GM11168 (cell line): ENCODE results near the gene BEST1.
"Not testable (repeated sequence)": the region's sequence is repeated elsewhere in the genome, so short reads cannot be mapped to it uniquely, and the experiment has no call there.

Experiments used
- in situ Hi-C: fragments of 300-500 bp; cut with MboI; formaldehyde crosslinking; loops from one replicate; pipeline ENCODE4 v1.12.0; 2022; ENCODE audit warnings: low sequenced_read_pairs; ENCODE audit not compliant: unreplicated experiment

BEST1 gene

DNA sequence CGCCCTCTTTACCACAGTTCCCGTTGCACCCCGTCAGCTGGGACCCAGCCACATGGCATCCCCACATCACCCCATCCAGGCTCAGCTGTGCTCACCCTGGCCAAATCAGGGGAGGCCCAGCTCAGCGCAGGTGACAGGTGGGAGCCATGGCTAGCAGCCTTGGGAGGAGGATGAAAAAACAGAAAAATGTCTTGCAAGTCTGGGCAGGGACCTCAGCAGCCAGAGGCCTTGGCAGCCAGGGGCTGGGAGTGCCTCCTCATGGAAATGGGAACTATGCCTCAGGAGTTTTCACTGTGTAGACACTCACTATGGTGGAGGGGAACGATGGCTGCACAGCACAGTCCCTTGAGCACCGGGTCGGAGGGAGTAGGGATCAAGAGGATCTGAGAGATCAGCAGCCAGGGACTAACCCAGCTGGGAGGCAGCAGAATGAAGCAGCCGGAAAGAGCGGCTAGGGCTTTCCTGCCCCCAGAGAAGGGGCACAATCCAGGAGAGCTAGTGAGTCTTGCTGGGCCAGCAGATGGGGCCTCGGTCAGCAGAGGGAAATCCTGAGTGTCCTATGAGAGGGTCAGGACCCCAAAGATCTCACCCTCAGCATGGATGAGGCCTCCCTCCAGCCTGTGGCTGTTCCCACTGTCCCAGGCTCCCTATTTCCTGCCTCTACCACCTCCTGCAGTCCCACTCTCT lies 23.5 kb downstream of the BEST1 start:
- in situ Hi-C loops, result no loop called here

DNA sequence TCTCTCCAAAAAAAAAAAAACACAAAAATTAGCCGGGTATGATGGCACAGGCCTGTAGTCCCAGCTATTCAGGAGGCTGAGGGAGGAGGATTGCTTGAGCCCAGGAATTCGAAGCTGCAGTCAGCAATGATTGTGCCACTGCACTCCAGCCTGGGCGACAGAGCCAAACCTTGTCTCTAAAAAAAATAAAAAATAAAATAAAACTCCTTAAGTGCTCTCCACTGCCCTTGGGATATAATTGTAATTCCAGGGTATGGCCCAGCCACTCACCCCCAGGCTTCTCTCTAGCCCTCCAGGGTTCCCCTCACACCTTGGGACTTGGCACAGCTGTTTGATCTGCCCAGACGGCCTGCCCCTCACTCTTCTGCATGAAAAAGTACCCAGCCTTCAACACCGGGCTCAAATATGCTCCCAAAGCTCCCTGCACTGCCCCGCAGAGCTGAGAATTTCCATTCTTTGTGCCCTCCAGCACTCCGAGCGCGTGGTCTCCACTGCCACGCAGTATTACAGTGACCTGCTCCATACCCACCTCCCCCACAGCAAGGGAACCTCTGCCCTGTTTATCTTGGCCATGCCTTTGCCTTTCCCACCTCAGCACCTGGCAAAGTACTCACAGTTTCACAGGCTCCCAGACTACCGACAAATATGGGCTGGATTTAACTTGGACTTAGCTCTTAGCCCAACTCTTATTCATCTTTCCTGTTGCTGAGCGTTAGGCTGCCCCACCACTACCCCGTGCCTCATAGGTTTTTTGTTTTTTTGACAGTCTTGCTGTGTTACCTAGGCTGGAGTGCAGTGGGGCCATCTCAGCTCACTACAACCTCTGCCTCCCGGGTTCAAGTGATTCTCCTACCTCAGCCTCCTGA lies 24.8 kb downstream of the BEST1 start:
- in situ Hi-C loops, result no loop called here

DNA sequence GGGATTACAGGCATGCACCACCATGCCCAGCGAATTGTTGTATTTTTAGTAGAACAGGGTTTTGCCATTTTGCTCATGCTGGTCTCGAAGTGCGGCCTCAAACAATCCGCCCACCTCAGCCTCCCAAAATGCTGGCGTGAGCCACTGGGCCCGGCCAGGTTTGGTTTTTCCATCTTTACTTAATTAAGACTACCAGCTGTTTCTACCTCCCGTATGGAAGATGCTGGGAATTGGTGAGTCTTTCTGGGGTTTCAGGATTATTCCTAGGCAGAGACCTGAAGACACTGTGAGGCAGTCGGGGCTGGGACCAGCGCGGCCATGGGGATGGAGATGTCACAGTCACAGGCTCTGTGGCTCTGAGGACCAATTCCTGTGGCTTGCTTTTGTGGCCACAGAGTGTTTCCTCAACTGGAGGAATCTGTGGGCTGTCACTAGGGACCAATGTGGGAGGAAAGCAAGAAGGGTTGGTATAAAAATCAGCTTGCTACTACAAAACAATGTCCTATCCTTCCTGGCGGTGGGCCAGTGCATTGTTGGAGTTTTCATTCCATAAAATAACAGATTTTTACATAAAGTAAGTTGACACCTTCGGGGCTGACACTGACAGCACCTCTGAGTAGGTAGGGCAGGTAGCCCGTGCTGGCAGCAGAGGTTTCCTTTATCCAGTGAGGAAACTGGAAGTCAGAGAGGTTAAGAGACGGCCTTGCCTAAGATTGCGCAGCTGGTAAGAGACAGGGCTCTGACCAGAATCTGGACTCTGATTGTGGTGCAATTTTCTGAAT lies 25.7 kb downstream of the BEST1 start:
- in situ Hi-C loops, result no loop called here

DNA sequence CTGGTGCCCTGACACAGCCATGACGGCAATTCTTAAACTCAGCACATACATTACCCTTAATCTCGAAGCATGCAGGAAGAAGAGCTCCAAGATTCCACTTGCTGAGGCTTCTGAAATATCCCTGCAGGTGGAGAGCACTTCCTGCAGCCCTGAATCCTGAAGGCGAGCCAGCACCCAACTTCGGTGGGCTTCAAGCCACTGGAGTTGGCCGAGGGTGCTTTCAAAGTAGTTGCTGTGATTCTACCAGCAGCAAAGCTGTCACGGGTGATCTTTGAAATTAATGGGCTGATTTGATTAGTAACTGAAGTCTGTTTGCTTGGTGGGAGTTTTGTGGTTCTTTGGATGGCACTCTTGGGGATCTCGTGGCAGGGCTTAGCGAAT lies 26.3 kb downstream of the BEST1 start:
- in situ Hi-C loops, result no loop called here

DNA sequence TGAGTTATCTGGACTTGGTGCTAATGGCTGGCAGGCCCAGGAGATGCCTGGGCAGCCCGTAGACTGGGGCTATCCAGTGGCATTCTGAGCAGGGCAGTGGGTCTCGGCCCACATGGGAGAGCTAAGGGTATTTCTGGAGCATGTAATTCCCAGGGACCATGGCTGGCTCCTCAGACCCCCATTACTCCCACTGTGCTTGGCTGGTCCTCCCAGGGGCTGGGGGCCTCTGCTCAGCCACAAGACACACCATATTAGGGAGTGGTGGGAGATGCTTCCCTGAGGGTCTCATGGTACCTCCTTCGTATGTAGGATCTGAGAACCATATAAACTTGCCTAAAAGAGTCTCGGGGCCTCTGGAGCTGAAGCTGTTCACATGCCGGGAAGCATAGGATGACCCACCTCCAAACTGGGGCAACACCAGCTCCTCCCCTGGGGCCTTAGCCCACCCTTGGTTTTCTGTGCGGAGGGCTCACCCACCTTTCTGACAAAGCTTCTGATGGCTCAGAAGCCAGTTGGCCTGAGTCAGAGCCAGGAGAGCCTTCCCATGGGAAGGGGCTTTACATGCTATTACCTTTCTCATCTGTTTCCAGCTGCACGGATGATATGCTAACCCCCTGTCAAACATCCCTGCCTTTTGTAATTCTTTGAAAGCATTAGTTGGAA lies 26.8 kb downstream of the BEST1 start:
- in situ Hi-C loops, result no loop called here

DNA sequence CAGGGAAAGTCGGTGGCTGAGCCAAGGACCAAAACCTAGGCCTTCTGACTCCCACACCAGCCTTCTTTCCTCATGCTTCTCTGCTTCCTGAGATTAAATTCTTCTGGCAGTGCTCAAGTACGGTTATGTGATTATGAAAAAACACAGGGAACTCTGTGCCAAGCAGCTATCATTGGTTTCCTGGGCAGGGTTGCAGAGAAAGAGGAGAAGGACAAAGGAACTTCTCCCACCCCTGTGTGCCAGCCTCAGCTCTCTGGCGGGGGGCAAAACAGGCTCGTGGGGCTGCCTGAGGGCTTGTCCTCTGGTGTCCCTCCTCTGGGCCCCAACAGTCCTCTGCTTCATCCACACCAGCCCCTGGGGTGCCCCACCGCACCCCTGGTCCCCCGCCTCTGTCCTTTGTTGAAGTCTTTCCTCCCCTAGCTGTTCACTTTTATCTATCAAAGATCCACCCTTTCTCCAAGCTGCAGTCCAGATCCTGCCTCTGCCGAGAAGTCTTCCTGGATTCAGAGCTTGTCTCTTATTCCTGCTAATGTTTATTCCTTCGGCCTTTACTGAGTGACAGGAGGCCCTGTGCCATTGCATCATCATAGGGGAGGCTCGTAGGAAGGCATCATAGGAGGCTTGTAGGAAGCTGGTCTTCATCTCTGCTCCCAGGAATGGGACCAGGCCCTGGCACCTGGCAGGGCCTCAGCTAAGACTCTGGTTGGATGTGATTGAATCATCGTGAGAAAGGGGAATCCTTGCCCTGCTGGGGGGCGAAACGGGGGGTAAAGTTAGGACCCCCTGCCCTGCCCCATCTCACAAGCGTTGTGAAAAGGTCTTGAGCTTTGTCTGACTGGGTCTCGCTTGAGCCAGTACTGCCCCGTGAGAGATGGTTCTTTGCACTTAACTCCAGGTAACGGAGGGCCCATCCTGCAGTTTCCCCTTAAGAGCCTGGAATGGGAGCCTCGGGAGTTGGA lies 28.8 kb downstream of the BEST1 start:
- in situ Hi-C loops, result no loop called here

DNA sequence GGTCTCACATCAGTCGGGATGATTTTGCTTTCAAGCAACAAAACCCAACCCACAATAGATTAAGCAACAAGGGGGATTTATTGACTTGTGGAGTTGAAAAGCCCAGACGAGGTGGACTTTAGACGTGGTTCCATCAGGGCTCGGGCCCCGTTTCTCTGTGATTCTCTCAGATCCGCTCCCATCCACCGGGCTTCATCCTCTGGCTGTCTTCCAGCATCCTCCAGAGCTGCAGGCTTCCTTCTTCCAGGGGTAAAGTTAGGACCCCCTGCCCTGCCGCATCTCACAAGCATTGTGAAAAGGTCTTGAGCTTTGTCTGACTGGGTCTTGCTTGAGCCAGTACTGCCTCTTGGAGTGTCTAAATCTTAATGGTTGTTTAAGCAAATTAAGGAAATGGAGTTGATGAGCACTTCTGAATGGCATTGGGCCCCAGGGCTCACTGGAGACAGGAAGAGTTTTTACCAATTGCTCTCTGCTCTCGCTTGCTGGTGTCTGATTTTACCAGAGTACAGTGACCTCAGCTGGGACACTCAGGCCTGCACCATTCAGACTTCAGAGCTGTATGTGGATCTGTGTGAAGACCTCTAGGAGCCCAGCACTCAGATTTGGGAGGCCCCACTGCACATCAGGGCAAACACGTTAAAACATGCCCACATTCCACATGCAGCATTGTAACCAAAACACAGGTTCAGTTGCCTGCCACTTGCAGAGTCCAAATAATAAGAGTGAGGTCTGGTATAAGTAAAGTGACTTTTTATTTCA lies 30.8 kb downstream of the BEST1 start:
- in situ Hi-C loops, result no loop called here

DNA sequence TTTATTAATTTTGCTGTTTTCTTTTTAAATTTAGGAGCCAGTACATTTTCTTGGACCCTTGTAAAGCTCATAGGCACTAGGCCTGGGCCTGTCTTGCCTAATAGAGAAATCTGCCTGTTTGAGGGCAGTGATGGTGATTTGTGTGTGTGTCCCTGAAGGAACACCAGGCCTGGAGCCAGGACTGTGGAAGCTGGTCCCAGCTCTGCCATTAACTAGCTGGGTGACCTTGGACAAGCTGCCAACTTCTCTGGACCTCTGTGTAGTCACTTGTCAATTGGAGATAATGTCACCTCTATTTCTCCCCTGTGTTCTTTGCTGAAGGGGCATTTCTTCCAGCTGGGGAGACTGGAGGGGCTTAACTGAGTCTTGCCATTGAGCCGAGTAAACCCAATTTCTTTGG lies 33.3 kb downstream of the BEST1 start:
- in situ Hi-C loops, result no loop called here

DNA sequence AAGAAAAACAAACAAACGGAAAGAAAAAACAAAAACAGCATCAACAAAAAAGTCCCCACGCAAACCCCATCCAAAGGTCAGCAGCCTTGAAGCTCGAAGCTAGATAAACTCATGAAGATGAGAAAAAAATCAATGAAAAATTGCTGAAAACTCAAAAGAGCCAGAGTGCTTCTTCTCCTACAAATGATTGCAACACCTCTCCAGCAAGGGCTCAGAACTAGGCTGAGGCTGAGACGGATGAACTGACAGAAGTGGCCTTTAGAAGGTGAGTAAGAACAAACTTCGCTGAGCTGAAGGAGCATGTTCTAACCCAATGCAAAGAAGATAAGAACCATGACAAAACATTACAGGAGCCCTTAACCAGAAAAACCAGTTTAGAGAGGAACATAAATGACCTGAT lies 35.7 kb downstream of the BEST1 start:
- in situ Hi-C loops, result no loop called here

DNA sequence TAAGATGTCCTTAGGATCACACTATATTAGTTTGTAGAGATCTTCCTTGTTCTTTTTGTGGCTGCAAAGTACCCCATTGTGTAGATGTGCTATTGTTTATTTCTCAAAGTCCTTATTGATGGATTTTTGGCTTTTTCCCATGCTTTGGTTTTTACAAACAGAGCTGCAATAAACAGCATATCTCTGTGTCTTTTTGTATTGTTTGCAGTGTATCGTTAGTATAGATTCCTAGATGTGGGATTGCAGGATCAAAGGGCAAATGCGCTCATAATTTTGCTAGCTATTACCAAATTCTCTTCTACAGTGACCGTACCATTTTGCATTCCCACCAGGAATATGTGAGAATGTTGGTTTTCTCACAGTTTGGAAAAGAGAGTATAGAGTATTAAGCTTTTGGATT lies 44.8 kb downstream of the BEST1 start:
- in situ Hi-C loops, result no loop called here

DNA sequence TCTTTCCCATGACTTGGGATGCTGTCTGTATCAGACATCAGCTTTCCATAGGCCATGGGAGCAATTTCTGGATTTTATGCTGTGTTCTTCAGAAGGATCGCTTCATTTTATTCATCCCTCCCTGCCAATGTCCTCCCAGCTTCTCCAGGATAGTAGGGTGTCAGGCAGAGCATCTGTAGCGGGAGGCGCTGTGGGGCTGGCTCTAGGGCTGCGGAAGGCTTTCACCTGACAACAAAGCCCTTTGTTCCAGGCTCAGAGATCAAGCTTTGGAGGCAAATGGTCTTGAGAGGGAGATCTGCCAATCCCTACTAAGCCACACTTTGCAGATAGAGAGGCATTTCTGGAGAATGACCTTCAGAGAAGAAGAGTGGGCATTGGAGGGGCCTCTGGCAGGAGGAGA lies 46.8 kb downstream of the BEST1 start:
- in situ Hi-C loops, result no loop called here

DNA sequence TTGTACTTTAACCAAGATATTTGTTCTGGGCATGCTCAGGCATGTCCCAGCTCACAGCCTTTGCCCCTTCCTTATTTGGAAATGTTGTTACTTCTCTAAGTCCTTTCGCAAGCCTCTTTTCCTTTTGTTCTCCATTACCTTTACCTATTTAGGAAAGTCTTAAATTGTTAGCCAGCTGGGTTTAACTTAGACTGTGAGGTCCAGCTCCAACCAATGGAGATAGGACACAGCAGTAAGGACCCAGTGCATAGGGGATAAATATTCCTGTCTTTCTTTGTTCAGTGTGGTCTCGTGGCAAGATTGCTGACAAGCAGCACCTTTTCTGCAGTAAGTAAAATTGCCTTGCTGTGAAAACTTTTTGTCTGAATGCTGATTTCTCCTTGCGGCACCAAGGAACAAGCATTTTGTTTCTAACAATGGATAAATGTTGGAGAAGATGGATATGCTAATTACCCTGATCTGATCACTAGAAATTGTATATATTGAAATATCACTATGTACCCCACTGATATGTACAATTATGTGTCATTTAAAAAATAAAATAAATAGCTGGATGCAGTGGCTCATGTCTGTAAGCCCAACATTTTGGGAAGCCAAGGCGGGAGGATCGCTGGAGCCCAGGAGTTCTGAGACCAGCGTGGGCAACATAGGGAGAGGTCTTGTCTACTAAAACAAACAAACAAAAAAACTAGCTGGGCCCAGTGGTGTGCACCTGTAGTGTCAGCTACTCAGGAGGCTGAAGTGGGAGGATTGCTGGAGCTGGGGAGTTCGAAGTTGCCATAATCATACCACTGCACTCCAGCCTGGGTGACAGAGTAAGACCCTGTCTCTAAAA lies 49.2 kb downstream of the BEST1 start:
- in situ Hi-C loops, result no loop called here

DNA sequence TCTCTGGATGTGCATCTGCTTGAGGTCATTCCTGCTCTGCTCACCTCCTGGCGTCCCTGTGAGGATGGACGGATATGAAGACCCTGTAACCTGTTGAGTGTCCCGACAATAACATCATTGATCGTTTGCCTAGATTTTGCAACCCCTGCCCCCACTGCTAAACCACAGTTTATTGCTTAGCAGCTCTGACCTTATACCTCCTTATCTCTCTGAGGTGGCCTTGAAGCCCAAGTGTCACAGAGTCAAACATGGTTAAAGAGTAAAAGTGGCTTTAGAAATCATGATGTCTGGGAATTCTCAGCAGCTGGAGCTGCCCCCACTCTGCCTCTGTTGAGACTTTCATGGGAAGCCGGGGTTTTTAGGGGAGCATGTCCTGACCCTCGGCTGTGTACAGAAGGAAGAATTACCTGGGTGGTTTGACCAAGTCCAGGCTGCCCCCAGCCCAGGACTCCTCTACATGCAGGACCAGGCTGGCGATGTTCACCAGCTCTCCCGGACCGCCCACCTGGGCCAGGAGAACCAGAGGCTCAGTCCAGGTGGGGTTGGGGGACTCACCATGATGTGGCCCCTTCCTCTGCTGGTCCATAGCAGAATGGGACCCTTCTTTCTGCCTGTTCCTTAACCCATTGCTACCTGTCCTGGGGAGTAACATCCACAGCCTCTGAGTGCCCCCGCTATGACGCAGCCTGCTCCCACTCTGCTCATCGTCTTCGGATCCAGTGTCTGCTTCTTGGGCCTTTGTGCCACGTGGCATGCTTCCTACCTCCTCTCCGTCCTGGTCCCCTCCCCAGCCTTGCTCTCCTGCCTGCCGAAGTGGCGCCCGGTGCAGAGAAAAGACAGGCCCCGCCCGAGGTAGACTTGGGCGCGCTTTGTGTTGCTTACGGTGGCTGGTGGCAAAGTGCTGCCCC lies 50.6 kb downstream of the BEST1 start:
- in situ Hi-C loops, result no loop called here

DNA sequence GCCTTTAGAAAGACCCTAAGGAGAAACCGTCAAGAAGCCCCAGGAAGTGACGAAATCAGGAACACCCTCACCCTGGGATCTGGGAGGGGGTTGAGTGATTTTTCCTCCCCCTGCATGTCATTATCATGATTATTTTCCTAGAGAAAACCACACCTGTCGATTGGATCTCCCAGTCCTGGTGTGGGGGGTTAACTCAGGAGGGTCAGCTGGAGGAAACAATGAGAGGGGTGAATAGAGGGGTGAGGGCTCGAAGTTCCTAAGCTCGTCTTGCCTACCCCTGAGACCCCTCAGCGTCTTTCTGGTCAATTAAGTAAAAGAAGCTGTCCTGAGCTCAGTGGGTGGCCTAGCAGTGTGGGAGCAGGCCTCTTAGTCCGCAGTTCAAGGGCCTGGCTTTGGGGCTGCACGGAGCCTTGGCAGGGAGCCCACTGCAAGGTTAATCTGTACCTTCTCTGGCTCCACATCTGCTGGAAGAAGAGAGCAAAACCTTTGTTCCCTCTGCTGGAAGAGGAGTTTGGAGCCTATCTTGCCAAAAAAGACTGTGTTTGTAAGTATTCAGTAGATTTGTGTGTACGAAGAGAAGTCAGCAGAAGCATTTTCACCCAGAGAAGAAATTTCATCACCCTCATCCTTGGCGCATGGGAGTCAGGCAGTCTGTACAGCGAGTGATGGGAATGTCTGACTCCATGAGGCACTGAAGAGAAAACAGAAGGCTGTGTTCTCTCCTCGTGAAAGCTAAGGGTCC lies 51.5 kb downstream of the BEST1 start:
- in situ Hi-C loops, result no loop called here

DNA sequence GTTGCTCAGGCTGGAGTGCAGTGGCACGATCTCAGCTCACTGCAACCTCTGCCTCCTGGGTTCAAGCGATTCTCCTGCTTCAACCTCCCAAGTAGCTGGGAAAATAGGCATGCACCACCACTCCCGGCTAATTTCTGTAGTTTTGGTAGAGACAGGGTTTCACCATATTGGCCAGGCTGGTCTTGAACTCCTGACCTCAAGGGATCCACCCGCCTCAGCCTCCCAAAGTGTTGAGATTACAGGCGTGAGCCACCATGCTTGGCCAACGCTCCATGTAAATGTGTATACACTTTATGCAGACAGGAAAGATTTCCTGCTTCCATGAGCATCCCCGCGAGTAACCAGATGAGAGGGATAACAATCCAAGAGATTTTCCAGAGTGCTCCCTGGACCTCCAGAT lies 52.1 kb downstream of the BEST1 start:
- in situ Hi-C loops, result not testable (repeated sequence)

DNA sequence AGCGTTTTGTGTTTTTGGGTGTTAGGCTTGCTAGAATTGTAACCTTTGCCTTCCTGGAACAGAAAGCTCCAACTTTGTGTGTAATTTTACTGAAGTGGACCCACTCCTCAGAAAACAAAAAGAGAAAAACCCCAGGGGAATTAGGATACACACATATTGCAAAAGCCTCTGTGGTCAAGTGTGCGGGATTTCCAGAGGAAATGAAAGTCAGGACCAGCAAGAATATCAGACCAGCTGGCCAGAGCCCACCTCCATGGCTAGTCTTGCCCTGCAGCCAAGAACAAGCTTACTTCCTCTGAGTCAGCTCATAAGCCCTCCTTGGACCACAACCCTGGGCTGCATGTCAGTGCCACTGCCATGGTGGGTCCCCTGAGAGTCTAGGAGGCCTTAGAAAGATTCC lies 54.3 kb downstream of the BEST1 start:
- in situ Hi-C loops, result no loop called here
